NCI-H345 (cell line): ENCODE results near the gene MGAT5.
A peak's percentile ranks its signal among the peaks of the same experiment; 100 is the strongest.

Experiments
- DNase-seq: peaks from one replicate; lab custom pipeline; 2025; lab: John Stamatoyannopoulos, UW

The MGAT5 gene

DNA sequence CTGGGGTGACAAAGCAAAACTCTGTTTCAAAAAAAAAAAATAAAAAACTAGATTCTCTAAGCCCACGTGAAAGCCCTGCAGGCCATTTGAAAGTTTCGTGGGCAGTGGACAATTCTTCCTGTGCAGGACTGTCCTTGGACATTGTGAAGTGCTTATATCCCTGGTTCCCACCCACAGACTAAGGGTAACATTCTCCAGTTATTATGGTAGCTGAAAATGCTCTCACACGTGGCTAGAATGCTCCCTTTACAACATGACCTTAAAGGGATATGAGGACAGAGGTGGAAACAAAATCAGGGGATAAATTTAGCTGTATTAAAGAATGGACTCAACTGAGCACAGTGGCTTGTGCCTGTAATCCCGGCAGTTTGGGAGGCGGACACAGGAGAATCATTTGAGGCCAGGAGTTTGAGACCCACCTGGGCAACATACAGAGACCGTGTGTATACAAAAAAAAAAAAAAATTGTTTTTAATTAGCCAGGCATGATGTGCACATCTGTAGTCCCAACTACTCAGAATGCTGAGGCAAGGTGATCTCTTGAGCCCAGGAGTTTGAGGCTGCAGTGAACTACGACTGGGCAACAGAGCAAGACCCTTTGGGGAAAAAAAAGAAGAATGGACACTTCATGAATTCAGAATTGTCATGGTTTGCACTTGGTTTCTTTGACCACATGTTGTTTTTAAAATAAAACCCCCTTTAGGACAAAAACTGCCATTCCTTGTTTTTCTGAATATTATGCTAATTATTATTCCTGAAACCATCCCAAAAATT lies 167.9 kb downstream of the MGAT5 start:
- DNase-seq, result no peak

DNA sequence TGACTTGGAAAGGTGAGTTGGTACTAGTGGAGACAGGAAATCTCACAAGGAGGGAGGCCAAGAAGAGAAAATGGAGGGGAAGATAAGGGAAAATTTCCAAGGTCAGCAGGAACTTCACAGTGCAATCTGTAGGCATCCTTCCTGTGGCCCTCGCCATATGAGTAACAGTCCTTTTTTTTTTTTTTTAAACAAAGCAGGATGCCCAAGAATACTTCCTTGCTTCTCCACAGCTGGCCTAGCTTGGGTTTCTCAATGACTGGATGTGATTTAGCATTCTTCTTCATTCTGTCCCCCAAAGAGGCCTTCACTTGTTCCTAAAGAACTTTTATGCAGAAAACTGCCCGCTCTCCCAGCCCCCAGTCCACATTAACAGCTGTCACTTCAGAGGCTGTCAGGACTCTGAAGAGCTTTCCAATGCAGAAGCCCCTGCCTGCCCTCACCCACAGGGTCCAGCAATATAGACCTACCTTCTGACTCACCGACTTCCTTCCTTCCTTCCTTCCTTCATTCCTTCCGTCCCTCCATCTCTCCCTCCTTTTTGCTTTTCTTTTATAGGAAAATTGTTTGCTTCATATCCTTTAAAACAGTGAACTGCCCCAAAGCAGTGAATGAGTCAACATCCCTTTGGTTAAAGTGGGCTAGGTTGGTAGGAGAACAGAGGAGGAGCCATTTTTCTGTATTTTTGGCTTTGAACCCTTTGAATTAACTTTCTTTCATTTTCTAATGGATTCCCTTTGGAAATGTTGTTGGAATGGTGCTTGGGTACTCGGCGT lies 172.0 kb downstream of the MGAT5 start:
- DNase-seq, result no peak

DNA sequence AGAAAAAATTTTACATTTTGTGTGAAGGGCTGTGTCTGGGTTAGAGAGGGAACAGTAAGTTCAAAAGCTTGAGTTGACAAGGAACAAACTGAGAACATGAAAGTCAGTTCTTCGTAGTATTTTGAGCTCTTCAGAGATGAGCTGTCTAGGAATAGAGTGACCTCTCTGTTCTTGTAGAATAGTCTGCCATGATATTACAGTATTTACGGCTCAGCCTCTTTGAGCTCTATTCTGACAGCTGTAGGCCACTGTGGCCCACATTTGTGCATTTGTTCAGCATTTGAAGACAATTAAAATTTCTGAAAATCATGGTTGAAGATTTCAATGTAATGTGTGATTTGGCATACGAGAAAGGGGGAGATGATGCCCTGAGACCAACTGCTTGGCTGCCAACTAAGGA lies 172.8 kb downstream of the MGAT5 start:
- no peak for DNase-seq

GRCh38 chr2:134429886-134430285 lies 176.0 kb downstream of the MGAT5 start:
- no peak for DNase-seq

GRCh38 chr2:134431838-134432434 lies 178.1 kb downstream of the MGAT5 start:
- no peak for DNase-seq

GRCh38 chr2:134432435-134432883 lies 178.6 kb downstream of the MGAT5 start:
- DNase-seq, result peak; percentile 13

GRCh38 chr2:134433469-134433868 lies 179.6 kb downstream of the MGAT5 start:
- DNase-seq, result no peak

DNA sequence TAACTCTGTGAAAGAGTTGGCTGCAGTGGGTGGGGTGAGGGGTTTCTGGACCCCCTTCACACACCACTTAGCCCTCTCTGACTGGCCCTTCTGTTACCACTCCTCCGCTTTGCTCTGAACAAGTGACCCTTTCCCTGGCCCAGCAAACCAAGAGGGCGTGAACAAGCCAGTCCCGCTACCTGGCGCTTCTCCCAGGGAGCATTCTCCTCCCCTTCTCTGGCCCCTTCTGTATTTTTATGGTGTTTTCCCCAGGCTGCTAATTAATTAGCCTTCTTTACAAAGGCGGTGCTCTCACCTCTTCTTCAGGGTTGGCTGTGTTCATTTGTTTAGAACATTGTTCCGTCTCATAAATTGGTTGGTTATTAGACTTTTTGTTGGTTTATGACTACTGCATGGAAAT lies 180.1 kb downstream of the MGAT5 start:
- no peak for DNase-seq

DNA sequence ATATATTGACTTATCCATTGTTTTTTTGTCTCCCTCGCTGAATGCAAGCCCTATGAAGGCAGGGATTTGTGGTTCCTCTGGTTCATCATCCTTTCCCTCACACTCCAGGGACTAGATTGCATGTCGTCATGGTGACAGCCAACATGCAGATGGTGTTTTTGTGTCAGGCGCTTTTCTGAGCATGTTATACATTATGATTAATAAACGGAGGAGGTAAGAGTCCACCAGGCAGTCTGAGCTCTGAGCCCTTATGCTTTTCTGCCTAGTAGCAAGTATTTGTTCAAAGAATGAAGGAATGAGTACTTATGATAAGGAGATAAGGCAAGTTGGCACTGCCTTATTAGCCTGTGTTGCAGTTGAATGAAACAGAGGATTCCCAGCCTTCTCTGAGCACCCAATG lies 181.6 kb downstream of the MGAT5 start:
- DNase-seq, result no peak

DNA sequence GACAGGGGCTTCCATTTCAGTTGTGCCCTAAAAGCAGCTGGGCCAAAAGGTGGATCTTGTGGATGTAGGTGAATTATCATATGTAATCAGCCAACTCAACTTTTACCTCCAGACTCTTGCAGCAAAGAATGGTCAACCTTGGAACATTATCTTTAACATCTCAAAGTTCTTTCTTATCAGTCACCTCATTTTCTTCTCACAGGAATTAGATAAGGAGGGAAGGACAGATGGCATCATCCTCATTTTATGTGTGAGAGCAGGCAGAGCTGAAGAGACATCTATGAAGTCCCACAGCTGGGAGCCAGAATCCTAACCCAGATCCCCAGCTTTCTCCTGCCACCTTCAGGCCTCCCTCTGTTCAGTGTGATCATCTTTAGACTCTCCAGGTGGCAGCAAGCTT lies 182.1 kb downstream of the MGAT5 start:
- DNase-seq, result no peak

DNA sequence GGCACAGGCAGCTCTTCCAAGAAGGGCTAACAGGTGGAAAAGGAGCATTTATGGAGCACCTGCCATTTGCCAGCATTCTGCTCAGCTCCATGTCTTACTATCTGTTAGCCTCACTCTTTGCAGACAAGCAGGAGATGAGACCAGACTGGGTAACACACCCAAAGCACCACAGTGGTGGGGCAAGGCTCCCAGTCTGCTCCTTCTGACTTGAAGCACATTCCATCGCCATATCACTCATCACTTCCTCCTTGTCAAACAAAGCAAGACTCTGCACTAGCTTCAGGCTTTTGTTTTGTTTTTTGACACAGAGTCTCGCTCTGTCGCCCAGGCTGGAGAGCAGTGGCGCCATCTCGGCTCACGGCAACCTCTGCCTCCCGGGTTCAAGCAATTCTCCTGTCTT lies 182.8 kb downstream of the MGAT5 start:
- DNase-seq, result no peak

DNA sequence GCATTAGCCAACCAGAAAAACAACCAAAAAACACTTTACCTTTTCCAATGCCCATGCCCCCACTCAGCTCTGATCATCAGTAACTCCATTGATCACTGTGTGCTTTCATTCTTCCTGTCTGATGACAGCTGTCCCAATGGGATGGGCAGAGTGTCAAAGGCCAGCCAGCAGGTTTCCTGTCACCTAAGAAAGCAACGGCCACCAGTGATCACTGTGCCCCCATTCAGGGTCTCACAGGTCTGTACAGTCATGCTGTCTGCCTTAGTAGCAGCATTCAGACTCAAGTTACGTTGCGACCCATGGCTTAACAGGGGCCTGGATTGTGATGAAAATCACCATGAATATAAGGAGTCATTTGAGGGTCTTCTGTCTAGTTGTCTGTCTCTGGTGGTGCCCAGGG lies 184.5 kb downstream of the MGAT5 start:
- no peak for DNase-seq

DNA sequence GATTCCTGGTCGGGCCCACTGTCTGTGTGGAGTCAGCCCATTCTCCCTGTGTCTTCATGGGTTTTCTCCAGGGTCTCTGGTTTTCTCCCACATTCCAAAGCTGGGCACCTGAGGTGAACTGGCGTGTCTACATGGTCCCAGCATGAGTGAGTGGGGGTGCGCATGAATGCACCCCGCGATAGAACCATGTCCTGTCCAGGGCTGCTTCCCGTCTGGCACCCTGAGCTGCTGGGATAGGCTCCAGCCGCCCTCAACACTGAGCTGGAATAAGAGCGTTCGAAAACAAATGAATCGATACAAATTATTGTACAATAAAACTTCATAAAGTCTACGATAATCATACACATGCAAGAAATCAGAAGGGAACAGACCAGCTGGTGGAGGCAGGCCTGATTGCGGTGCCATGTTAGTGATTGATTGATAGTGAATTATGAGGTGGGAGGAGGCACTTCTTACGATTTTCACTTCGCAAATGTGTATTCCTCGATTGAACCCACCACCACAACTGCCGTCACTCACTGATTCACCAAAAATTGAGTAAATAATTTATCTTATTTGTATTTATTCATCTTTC lies 186.6 kb downstream of the MGAT5 start:
- no peak for DNase-seq

GRCh38 chr2:134441153-134441863 lies 187.4 kb downstream of the MGAT5 start:
- DNase-seq, result no peak

DNA sequence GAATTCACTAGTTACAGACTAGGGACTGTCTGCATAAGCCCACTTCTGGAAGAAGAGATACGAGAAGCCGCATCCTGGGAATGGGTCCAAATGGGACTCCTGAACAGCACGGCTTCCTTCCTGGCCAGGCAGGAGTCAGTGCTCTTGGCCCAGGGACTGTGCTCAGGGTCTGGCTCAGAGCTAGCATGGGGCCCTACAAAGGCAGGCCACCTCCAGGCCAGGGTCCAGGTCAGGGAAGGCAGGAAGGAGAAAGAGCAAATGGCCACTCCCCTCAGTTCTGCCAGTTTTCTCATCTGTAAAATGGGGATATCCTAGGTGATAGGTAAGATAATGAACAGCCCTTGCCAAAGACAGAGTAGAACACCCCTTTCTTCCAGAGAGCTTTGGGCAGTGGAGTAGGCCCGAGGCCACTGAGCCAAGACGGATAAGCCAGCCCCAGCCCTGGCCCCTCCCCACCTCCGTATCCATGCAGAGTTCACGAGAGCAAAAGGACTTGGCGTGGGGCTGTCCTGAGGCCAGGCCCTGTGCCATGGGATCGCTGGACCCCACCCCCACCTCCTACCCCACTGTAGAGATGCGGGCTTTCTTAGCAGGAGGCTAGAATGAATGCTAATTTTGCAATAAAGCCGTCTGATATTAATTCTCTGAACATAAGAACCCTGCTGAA lies 190.1 kb downstream of the MGAT5 start:
- DNase-seq, result no peak

- no peak for DNase-seq
These were observed 191.2 kb downstream of the MGAT5 start for GRCh38 chr2:134445116-134445515.

- no peak for DNase-seq
These were observed 192.1 kb downstream of the MGAT5 start for GRCh38 chr2:134445985-134446382.

GRCh38 chr2:134446383-134447017 lies 192.6 kb downstream of the MGAT5 start:
- no peak for DNase-seq

DNA sequence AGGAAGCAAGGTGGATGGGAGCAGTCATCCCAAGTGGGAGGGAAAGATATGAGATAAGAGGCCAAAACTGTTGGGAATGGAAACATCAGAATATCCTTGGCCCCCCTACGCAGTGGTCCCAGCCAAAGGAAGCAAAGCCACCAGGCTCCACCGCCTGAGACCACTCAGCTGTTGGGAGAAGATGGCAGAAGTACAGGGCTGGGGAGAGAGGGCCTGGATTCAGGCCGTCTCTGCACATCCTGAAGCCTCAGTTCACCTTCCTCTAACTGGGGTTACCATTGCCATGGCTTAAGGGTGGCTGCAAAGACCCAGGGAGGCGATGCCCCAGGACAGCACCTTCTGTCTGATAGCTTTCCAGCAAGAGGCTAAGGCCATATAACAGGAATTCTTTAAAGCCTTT lies 193.8 kb downstream of the MGAT5 start:
- DNase-seq, result no peak

- DNase-seq, result no peak
These were observed 194.8 kb downstream of the MGAT5 start for GRCh38 chr2:134448650-134449049.

DNA sequence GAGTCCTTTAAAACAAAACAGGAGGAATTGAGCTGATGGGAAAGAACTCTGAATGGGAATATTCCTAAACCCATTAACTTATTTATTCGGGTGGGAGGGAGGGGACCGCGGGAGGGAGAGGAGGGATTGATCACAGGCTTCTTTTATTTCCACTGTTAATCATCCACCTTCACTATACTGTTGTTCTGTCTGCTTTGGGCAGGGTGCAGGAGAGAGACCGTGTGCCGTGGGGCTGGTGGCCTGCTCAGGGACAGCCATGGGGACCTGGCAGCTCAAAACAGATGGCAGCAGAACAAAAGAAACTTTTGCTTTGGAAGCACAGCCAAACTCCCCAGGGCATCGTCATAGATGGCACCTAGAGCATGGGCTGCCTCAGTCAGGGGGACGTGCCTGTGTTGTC lies 195.3 kb downstream of the MGAT5 start:
- no peak for DNase-seq
